ENCODE data around the gene ADAMTS13.

DNA sequence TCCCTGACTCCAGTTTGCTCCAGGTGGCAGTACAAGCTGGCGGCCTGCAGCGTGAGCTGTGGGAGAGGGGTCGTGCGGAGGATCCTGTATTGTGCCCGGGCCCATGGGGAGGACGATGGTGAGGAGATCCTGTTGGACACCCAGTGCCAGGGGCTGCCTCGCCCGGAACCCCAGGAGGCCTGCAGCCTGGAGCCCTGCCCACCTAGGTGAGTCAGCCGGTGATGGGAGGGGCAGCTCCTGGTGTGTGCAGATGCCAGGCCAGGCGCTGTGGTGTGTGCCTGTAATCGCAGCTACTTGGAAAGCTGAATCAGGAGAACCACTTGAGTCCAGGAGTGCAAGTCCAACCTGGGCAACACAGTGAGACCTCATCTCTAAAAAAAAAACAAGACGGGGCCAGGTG lies 27.6 kb downstream of the ADAMTS13 start:
- no peak for TF ChIP-seq POLR2A (IDR thresholded peaks at IDR 0.05)
- TF ChIP-seq, protein P1, sequence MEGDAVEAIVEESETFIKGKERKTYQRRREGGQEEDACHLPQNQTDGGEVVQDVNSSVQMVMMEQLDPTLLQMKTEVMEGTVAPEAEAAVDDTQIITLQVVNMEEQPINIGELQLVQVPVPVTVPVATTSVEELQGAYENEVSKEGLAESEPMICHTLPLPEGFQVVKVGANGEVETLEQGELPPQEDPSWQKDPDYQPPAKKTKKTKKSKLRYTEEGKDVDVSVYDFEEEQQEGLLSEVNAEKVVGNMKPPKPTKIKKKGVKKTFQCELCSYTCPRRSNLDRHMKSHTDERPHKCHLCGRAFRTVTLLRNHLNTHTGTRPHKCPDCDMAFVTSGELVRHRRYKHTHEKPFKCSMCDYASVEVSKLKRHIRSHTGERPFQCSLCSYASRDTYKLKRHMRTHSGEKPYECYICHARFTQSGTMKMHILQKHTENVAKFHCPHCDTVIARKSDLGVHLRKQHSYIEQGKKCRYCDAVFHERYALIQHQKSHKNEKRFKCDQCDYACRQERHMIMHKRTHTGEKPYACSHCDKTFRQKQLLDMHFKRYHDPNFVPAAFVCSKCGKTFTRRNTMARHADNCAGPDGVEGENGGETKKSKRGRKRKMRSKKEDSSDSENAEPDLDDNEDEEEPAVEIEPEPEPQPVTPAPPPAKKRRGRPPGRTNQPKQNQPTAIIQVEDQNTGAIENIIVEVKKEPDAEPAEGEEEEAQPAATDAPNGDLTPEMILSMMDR (IDR thresholded peaks at IDR 0.05), result no peak

Data from heart left ventricle (tissue), 13 donors.